ENCODE data around the gene CTPS2.

Gene CTPS2

DNA sequence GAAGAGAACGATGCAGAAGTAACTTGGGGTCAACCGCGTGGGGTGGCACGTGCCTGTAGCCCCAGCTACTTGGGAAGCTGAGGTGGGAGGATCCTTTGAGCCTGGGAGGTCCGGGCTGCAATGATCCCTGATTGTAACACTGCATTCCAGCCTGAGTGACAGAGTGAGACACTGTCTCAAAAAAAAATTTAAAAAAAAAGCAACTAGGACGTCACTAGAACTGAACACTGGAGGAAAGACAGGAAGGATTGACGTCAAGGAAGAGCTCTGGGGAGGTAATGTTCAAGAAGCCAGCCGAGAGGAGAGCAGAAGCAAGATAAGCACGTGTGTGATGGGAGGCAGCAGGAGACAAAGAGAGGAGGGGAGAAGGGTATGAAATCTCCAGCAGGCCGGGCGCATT lies 33.8 kb downstream of the CTPS2 start:
- CTCF ChIA-PET, result interaction anchor here (0.6 to 0.9 kb wide), 2 partner anchors 16 to 21 kb away, joined by 3 read pairs; no protein-coding TSS in a partner anchor
- POLR2A ChIA-PET (ENCODE audit: low non-redundant PET), result no interaction called here

GRCh38 chrX:16671005-16671404 lies 41.5 kb downstream of the CTPS2 start:
- H3K27ac ChIP-seq, result no peak overlapping the region
- ChIA-PET POLR2A (ENCODE audit: low non-redundant PET) (no interaction called here), CTCF (no interaction called here)
- TF ChIP-seq, protein P1, sequence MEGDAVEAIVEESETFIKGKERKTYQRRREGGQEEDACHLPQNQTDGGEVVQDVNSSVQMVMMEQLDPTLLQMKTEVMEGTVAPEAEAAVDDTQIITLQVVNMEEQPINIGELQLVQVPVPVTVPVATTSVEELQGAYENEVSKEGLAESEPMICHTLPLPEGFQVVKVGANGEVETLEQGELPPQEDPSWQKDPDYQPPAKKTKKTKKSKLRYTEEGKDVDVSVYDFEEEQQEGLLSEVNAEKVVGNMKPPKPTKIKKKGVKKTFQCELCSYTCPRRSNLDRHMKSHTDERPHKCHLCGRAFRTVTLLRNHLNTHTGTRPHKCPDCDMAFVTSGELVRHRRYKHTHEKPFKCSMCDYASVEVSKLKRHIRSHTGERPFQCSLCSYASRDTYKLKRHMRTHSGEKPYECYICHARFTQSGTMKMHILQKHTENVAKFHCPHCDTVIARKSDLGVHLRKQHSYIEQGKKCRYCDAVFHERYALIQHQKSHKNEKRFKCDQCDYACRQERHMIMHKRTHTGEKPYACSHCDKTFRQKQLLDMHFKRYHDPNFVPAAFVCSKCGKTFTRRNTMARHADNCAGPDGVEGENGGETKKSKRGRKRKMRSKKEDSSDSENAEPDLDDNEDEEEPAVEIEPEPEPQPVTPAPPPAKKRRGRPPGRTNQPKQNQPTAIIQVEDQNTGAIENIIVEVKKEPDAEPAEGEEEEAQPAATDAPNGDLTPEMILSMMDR (conservative IDR thresholded peaks at IDR 0.05; ENCODE audit: low read depth), result peak; percentile 23; the same call in 1 of the 2 replicates
- DNase-seq (ENCODE audit: low spot score), result peak; percentile 21

More for the DNA sequence above, 33.8 kb downstream of the CTPS2 start:
- DNase-seq (ENCODE audit: low spot score), result no peak
- H3K27ac ChIP-seq, result no peak overlapping the region
- TF ChIP-seq, protein P1 (conservative IDR thresholded peaks at IDR 0.05; ENCODE audit: low read depth), result no peak

DNA sequence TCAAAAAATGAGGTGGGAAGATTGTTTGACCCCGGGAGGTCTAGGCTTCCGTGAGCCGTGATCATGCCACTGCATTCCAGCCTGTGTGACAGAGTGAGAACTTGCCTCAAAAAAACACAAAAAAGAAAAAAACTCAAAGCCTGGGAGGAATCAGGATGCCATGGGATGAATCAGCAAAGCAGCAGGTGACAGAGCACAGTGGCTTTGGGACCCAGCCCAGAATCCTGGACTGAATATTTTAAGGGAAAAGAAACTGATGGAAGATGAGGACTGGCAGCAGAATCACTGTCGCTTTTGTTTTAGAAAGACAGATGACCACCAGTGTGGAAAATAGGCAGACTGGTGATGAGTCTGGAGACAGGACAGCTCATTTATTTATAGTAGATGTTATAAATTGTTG lies 45.9 kb downstream of the CTPS2 start:
- POLR2A ChIA-PET (ENCODE audit: low non-redundant PET), result no interaction called here
- no peak overlapping the region for H3K27ac ChIP-seq
- TF ChIP-seq, protein P1 (conservative IDR thresholded peaks at IDR 0.05; ENCODE audit: low read depth), result no peak
- no peak for DNase-seq (ENCODE audit: low spot score)
- CTCF ChIA-PET, result no interaction called here

GRCh38 chrX:16665089-16665488 lies 47.4 kb downstream of the CTPS2 start:
- DNase-seq (ENCODE audit: low spot score), result no peak
- TF ChIP-seq, protein P1 (conservative IDR thresholded peaks at IDR 0.05; ENCODE audit: low read depth), result no peak
- no peak overlapping the region for H3K27ac ChIP-seq
- ChIA-PET CTCF (interaction anchor here (0.7 kb wide), 1 partner anchor 13 kb away, joined by 3 read pairs; no protein-coding TSS in a partner anchor), POLR2A (ENCODE audit: low non-redundant PET) (interaction anchor here (0.5 kb wide), 1 partner anchor 9 kb away, joined by 3 read pairs; no protein-coding TSS in a partner anchor)

- POLR2A ChIA-PET (ENCODE audit: low non-redundant PET), result interaction anchor here (0.5 kb wide), 1 partner anchor 9 kb away, joined by 3 read pairs; no protein-coding TSS in a partner anchor
- CTCF ChIA-PET, result no interaction called here
- no peak for DNase-seq (ENCODE audit: low spot score)
- TF ChIP-seq, protein P1 (conservative IDR thresholded peaks at IDR 0.05; ENCODE audit: low read depth), result no peak
- no peak overlapping the region for H3K27ac ChIP-seq
Observed at GRCh38 chrX:16664626-16665025, 47.8 kb downstream of the CTPS2 start.

DNA sequence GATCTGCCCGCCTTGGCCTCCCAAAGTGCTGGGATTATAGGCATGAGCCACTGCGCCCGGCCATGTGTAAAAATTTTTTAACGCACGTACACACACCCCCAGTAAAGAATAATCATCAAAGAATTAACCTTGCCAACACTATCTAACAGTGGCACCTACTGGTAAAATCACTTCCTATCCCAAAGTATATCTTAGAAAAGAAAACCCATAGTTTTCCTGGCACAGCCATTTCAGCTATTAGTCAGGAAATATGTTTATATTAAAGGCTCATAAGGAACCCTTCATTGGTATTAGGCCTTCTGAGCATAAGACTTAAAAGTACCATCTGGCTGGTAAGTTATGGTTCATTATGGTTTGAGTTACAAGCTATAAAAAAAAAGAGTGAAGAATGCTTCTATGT lies 48.4 kb downstream of the CTPS2 start:
- no peak for DNase-seq (ENCODE audit: low spot score)
- ChIA-PET CTCF (no interaction called here), POLR2A (ENCODE audit: low non-redundant PET) (no interaction called here)
- TF ChIP-seq, protein P1 (conservative IDR thresholded peaks at IDR 0.05; ENCODE audit: low read depth), result no peak
- no peak overlapping the region for H3K27ac ChIP-seq
